Retinal pigment epithelial cell (primary cell): ENCODE data around the gene TAGLN2.
"Not testable (repeated sequence)": the region's sequence is repeated elsewhere in the genome, so short reads cannot be mapped to it uniquely, and the experiment has no call there.

Experiments used
- DNase-seq: peaks from one replicate; pipeline ENCODE4 v3.0.0-alpha.2; 2010; ENCODE audit warnings: low read depth
- H3K4me3 ChIP-seq: 2 replicates; pipeline ENCODE4 v1.5.1; 2011; ENCODE audit warnings: mild to moderate bottlenecking, low read length, control low read depth, moderate library complexity
- CTCF ChIP-seq: conservative IDR thresholded peaks from 2 replicates; pipeline ENCODE4 v1.5.1; 2011; ENCODE audit warnings: low read depth, low read length, control low read depth, inconsistent platforms

The TAGLN2 gene

GRCh38 chr1:159900755-159901360 lies 24.4 kb downstream of the TAGLN2 start:
- no peak for DNase-seq
- TF ChIP-seq CTCF, result no peak
- no peak overlapping the region for H3K4me3 ChIP-seq

GRCh38 chr1:159900086-159900680 lies 25.1 kb downstream of the TAGLN2 start, which contains the start of gene CFAP45:
Gene CFAP45 (minus strand): TSS chr1:159900165. CDS start chr1:159900098, 67 bp downstream.
- TF ChIP-seq CTCF, result no peak
- H3K4me3 ChIP-seq, result no peak within 1 kb of the TSS
- peak; percentile 65 for DNase-seq

GRCh38 chr1:159899634-159900033 lies 25.7 kb downstream of the TAGLN2 start:
- not testable (repeated sequence) for H3K4me3 ChIP-seq, DNase-seq

GRCh38 chr1:159898527-159898926 lies 26.8 kb downstream of the TAGLN2 start:
- H3K4me3 ChIP-seq, result no peak overlapping the region
- TF ChIP-seq CTCF, result no peak
- DNase-seq, result no peak

- H3K4me3 ChIP-seq, result no peak overlapping the region
- no peak for TF ChIP-seq CTCF
- no peak for DNase-seq
These were observed 27.3 kb downstream of the TAGLN2 start for GRCh38 chr1:159897962-159898361.

GRCh38 chr1:159896546-159896930 lies 28.8 kb downstream of the TAGLN2 start:
- no peak for TF ChIP-seq CTCF
- no peak overlapping the region for H3K4me3 ChIP-seq

GRCh38 chr1:159895836-159896545 lies 29.3 kb downstream of the TAGLN2 start:
- no peak for TF ChIP-seq CTCF
- no peak overlapping the region for H3K4me3 ChIP-seq
- no peak for DNase-seq

More at GRCh38 chr1:159896546-159896930, 28.8 kb downstream of the TAGLN2 start:
- DNase-seq, result no peak
